OCI-LY1 (cell line): ENCODE measurements around the gene ADGRG7.

Experiments used
- H2AFZ ChIP-seq: fragments of 200-600 bp; sonication (generic), shearing (Covaris generic); 2 replicates; pipeline ENCODE4 v1.6.0; 2014; ENCODE audit warnings: antibody characterized with exemption, mild to moderate bottlenecking, low read length
- H3F3A ChIP-seq: fragments of 200-600 bp; sonication (generic), shearing (Covaris generic); 2 replicates; pipeline ENCODE4 v1.6.0; 2014; ENCODE audit warnings: mild to moderate bottlenecking, antibody characterized with exemption, low read length, moderate library complexity; ENCODE audit not compliant: insufficient read depth
- H3K27ac ChIP-seq: fragments of 200-600 bp; sonication (generic); 2 replicates; pipeline ENCODE4 v1.5.1; 2014; ENCODE audit warnings: low read length, mixed run types, mild to moderate bottlenecking, low read depth; ENCODE audit not compliant: poor library complexity, severe bottlenecking
- H3K27me3 ChIP-seq: fragments of 200-600 bp; sonication (generic); 2 replicates; pipeline ENCODE4 v1.6.0; 2014; ENCODE audit warnings: antibody characterized with exemption, mild to moderate bottlenecking, low read length, moderate library complexity; ENCODE audit not compliant: insufficient read depth
- H3K36me3 ChIP-seq: fragments of 200-600 bp; sonication (generic); 2 replicates; pipeline ENCODE4 v1.6.1; 2014; ENCODE audit warnings: mild to moderate bottlenecking, antibody characterized with exemption, low read length, moderate library complexity, mixed read lengths; ENCODE audit not compliant: insufficient read depth
- H3K4me1 ChIP-seq: fragments of 200-600 bp; sonication (generic); 2 replicates; pipeline ENCODE4 v1.5.1; 2014; ENCODE audit warnings: mild to moderate bottlenecking, low read length, moderate library complexity; ENCODE audit not compliant: insufficient read depth, severe bottlenecking
- H3K4me2 ChIP-seq: fragments of 200-600 bp; sonication (generic), shearing (Covaris generic); 2 replicates; pipeline ENCODE4 v1.6.1; 2014; ENCODE audit warnings: low read length
- H3K4me3 ChIP-seq: fragments of 200-600 bp; sonication (generic); 2 replicates; pipeline ENCODE4 v1.5.1; 2014; ENCODE audit warnings: low read length, low read depth, mild to moderate bottlenecking, mixed read lengths; ENCODE audit not compliant: poor library complexity, severe bottlenecking
- H3K79me2 ChIP-seq: fragments of 200-600 bp; shearing (Covaris generic); 2 replicates; pipeline ENCODE4 v1.6.1; 2016; ENCODE audit warnings: mixed run types, low read length, mixed read lengths; ENCODE audit not compliant: insufficient read depth
- H3K9ac ChIP-seq: fragments of 200-600 bp; sonication (generic), shearing (Covaris generic); 2 replicates; pipeline ENCODE4 v1.6.1; 2014; ENCODE audit warnings: mild to moderate bottlenecking, low read length, mixed read lengths
- H3K9me2 ChIP-seq: fragments of 200-600 bp; sonication (generic), shearing (Covaris generic); 2 replicates; pipeline ENCODE4 v1.6.1; 2014; ENCODE audit warnings: low read depth, mild to moderate bottlenecking, low read length, mixed read lengths
- H3K9me3 ChIP-seq: fragments of 200-600 bp; shearing (Covaris generic); 2 replicates; pipeline ENCODE4 v1.6.1; 2014; ENCODE audit warnings: low read length, mixed read lengths
- H4K20me1 ChIP-seq: fragments of 200-600 bp; sonication (generic), shearing (Covaris generic); 2 replicates; pipeline ENCODE4 v1.6.0; 2016; ENCODE audit warnings: mild to moderate bottlenecking, low read length; ENCODE audit not compliant: insufficient read depth
- CTCF ChIP-seq: fragments of 200-600 bp; sonication (generic), shearing (Covaris generic); IDR thresholded peaks from 2 replicates; pipeline ENCODE4 v1.5.1; 2017; ENCODE audit warnings: mild to moderate bottlenecking, antibody characterized with exemption, low read length, moderate library complexity, mixed read lengths
- EZH2 ChIP-seq: fragments of 200-600 bp; sonication (generic), shearing (Covaris generic); IDR thresholded peaks from 2 replicates; pipeline ENCODE4 v1.8.0; 2017; ENCODE audit warnings: borderline replicate concordance, mixed run types, mild to moderate bottlenecking, antibody characterized with exemption, low read length, moderate library complexity, mixed read lengths

Gene ADGRG7

GRCh38 chr3:100605358-100605757 lies 4.0 kb upstream of the ADGRG7 start:
- Histone ChIP-seq H3K4me1 (no peaks in the 10 kb centered on the region), H2AFZ (no peak overlapping the region), H3K27ac (no peak overlapping the region), H3F3A (no peaks in the 10 kb centered on the region), H3K9ac (no peak overlapping the region), H4K20me1 (no peaks in the 10 kb centered on the region), H3K9me3 (no peaks in the 10 kb centered on the region), H3K4me2 (no peak overlapping the region), H3K79me2 (no peaks in the 10 kb centered on the region), H3K9me2 (no peaks in the 10 kb centered on the region), H3K36me3 (no peaks in the 10 kb centered on the region), H3K4me3 (no peak overlapping the region), H3K27me3 (no peaks in the 10 kb centered on the region)
- TF ChIP-seq EZH2 (no peak), CTCF (no peak)

GRCh38 chr3:100606894-100607512 lies 2.4 kb upstream of the ADGRG7 start:
- H3K4me2 ChIP-seq = no peak overlapping the region
- no peaks in the 10 kb centered on the region for H3K9me2 ChIP-seq
- H3K79me2 ChIP-seq = no peaks in the 10 kb centered on the region
- no peak overlapping the region for H2AFZ ChIP-seq
- no peak overlapping the region for H3K4me3 ChIP-seq
- H3K27ac ChIP-seq = no peak overlapping the region
- H4K20me1 ChIP-seq = no peaks in the 10 kb centered on the region
- H3K27me3 ChIP-seq = no peaks in the 10 kb centered on the region
- no peaks in the 10 kb centered on the region for H3K9me3 ChIP-seq
- no peaks in the 10 kb centered on the region for H3K36me3 ChIP-seq
- TF ChIP-seq EZH2 = no peak
- TF ChIP-seq CTCF = no peak
- H3K9ac ChIP-seq = no peak overlapping the region
- H3F3A ChIP-seq = no peaks in the 10 kb centered on the region
- H3K4me1 ChIP-seq = no peaks in the 10 kb centered on the region

- TF ChIP-seq EZH2 (no peak), CTCF (no peak)
- no peaks in the 10 kb centered on the region for H3K27me3 ChIP-seq
- no peaks in the 10 kb centered on the region for H3K36me3 ChIP-seq
- no peaks in the 10 kb centered on the region for H3K79me2 ChIP-seq
- H3K4me1 ChIP-seq = no peaks in the 10 kb centered on the region
- no peak overlapping the region for H3K4me3 ChIP-seq
- no peaks in the 10 kb centered on the region for H3K9me2 ChIP-seq
- no peak overlapping the region for H2AFZ ChIP-seq
- no peak overlapping the region for H3K27ac ChIP-seq
- no peaks in the 10 kb centered on the region for H4K20me1 ChIP-seq
- no peak overlapping the region for H3K9ac ChIP-seq
- no peak overlapping the region for H3K4me2 ChIP-seq
- H3F3A ChIP-seq = no peaks in the 10 kb centered on the region
- H3K9me3 ChIP-seq = no peaks in the 10 kb centered on the region
These were observed 562 bp downstream of the ADGRG7 start for GRCh38 chr3:100609963-100610362.
